ENCODE data around the gene DPYSL3.

DNA sequence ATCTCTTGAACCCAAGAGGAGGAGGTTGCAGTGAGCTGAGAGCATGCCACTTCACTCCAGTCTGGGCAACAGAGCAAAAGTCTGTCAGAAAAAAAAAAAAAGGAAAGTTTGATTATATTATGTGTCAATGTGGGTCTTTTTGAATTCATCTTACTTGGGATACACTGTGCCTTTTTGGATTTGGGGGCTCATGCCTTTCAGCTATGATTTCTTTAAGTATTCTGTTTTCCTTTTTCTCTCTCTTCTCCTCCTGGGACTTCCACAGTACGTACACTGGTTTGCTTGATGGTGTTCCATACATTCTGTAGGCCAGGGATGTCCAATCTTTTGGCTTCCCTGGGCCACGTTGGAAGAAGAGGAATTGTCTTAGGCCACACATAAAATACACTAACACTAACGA is 128.3 kb downstream of the DPYSL3 start:
- TF ChIP-seq EZH2phosphoT487 (IDR thresholded peaks at IDR 0.05; ENCODE audit: borderline replicate concordance, low read length), result no peak
- TF ChIP-seq, protein P1, sequence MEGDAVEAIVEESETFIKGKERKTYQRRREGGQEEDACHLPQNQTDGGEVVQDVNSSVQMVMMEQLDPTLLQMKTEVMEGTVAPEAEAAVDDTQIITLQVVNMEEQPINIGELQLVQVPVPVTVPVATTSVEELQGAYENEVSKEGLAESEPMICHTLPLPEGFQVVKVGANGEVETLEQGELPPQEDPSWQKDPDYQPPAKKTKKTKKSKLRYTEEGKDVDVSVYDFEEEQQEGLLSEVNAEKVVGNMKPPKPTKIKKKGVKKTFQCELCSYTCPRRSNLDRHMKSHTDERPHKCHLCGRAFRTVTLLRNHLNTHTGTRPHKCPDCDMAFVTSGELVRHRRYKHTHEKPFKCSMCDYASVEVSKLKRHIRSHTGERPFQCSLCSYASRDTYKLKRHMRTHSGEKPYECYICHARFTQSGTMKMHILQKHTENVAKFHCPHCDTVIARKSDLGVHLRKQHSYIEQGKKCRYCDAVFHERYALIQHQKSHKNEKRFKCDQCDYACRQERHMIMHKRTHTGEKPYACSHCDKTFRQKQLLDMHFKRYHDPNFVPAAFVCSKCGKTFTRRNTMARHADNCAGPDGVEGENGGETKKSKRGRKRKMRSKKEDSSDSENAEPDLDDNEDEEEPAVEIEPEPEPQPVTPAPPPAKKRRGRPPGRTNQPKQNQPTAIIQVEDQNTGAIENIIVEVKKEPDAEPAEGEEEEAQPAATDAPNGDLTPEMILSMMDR (IDR thresholded peaks at IDR 0.05; ENCODE audit: low read depth, low read length, poor library complexity, severe bottlenecking), result no peak

All from DOHH2 (cell line).